C4-2B (cell line): ENCODE results near the gene AHCYL2.
"Not testable (repeated sequence)": the region's sequence is repeated elsewhere in the genome, so short reads cannot be mapped to it uniquely, and the experiment has no call there.

Source experiments
- ZFX ChIP-seq: fragments of 450-650 bp; IDR thresholded peaks from 2 replicates; pipeline ENCODE4 v1.6.1; 2017
- TF ChIP-seq, protein P1 (sequence below): fragments of 450-650 bp; conservative IDR thresholded peaks from 2 replicates; pipeline ENCODE4 v1.5.1; 2017; ENCODE audit warnings: mild to moderate bottlenecking

DNA sequence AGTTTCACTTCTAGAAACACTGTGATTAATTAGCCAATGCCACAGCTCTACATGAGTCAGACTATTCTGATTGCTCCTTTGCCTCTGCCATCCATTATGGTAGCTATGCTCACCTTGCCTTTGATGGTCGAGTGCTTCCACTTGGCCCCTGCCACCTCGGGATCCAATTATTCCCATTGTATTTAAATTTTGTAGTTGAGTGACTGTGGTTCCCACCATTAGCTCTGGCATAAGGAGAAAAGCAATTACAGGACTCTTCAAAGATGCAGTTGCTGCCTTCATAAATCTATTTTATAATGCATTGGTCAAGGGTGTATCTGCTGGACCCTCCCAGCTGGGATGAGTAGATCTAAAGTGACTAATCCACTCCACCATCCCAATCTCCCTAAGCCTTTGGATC is 223.8 kb downstream of the AHCYL2 start:
- TF ChIP-seq, protein P1, sequence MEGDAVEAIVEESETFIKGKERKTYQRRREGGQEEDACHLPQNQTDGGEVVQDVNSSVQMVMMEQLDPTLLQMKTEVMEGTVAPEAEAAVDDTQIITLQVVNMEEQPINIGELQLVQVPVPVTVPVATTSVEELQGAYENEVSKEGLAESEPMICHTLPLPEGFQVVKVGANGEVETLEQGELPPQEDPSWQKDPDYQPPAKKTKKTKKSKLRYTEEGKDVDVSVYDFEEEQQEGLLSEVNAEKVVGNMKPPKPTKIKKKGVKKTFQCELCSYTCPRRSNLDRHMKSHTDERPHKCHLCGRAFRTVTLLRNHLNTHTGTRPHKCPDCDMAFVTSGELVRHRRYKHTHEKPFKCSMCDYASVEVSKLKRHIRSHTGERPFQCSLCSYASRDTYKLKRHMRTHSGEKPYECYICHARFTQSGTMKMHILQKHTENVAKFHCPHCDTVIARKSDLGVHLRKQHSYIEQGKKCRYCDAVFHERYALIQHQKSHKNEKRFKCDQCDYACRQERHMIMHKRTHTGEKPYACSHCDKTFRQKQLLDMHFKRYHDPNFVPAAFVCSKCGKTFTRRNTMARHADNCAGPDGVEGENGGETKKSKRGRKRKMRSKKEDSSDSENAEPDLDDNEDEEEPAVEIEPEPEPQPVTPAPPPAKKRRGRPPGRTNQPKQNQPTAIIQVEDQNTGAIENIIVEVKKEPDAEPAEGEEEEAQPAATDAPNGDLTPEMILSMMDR: not testable (repeated sequence)
- TF ChIP-seq ZFX: not testable (repeated sequence)
